Nephron progenitor cell (in vitro differentiated cells): ENCODE measurements around the gene QSER1.
"Not testable (repeated sequence)": the region's sequence is repeated elsewhere in the genome, so short reads cannot be mapped to it uniquely, and the experiment has no call there.

Source experiments
- DNase-seq: peaks from one replicate; pipeline ENCODE4 v3.0.0; 2021
- H3K27ac Mint-ChIP-seq: 2 replicates; pipeline ENCODE4 v1.8.0; 2021; ENCODE audit warnings: mild to moderate bottlenecking, moderate library complexity, mixed read lengths
- H3K27me3 Mint-ChIP-seq: 2 replicates; pipeline ENCODE4 v1.8.0; 2021; ENCODE audit warnings: mild to moderate bottlenecking, low read depth, mixed read lengths; ENCODE audit not compliant: poor library complexity
- H3K36me3 Mint-ChIP-seq: 2 replicates; pipeline ENCODE4 v1.8.0; 2021; ENCODE audit warnings: low read depth, mixed read lengths
- H3K4me1 Mint-ChIP-seq: 2 replicates; pipeline ENCODE4 v1.8.0; 2021; ENCODE audit warnings: mixed read lengths
- H3K4me3 Mint-ChIP-seq: 2 replicates; pipeline ENCODE4 v1.8.0; 2021; ENCODE audit warnings: mild to moderate bottlenecking, moderate library complexity, mixed read lengths
- H3K9me3 Mint-ChIP-seq: 2 replicates; pipeline ENCODE4 v1.8.0; 2021; ENCODE audit warnings: mild to moderate bottlenecking, moderate library complexity, mixed read lengths
- CTCF ChIP-seq: fragments of 200-600 bp; sonication (generic); IDR thresholded peaks from 2 replicates; pipeline ENCODE4 v1.5.0; 2021; ENCODE audit warnings: antibody characterized with exemption

The QSER1 gene

GRCh38 chr11:33021501-33021900, 128.9 kb downstream of the QSER1 start:
- H3K4me1 Mint-ChIP-seq, result peaks cover 30% of the 10 kb centered on the region
- H3K36me3 Mint-ChIP-seq, result no peaks in the 10 kb centered on the region
- no peaks in the 10 kb centered on the region for H3K9me3 Mint-ChIP-seq
- no peak overlapping the region for H3K4me3 Mint-ChIP-seq
- no peak for DNase-seq
- H3K27ac Mint-ChIP-seq, result no peak overlapping the region
- peaks cover 8% of the 10 kb centered on the region for H3K27me3 Mint-ChIP-seq
- no peak for TF ChIP-seq CTCF

- Mint-ChIP-seq H3K4me3 (no peak overlapping the region), H3K27ac (no peak overlapping the region), H3K36me3 (no peaks in the 10 kb centered on the region), H3K27me3 (peaks cover 5% of the 10 kb centered on the region), H3K9me3 (no peaks in the 10 kb centered on the region), H3K4me1 (peaks cover 25% of the 10 kb centered on the region)
- DNase-seq, result no peak
- TF ChIP-seq CTCF, result no peak
Measured at GRCh38 chr11:33021937-33022336, 129.3 kb downstream of the QSER1 start.

GRCh38 chr11:33025339-33025722, 132.7 kb downstream of the QSER1 start:
- no peak overlapping the region for H3K4me3 Mint-ChIP-seq
- no peak for DNase-seq
- peaks cover 6% of the 10 kb centered on the region for H3K4me1 Mint-ChIP-seq
- H3K27me3 Mint-ChIP-seq, result peaks cover 3% of the 10 kb centered on the region
- H3K9me3 Mint-ChIP-seq, result no peaks in the 10 kb centered on the region
- no peak for TF ChIP-seq CTCF
- no peak overlapping the region for H3K27ac Mint-ChIP-seq
- peaks cover 4% of the 10 kb centered on the region for H3K36me3 Mint-ChIP-seq

- Mint-ChIP-seq H3K36me3 (peaks cover 18% of the 10 kb centered on the region), H3K27me3 (peaks cover 3% of the 10 kb centered on the region), H3K4me1 (peaks cover 6% of the 10 kb centered on the region), H3K4me3 (no peak overlapping the region), H3K27ac (no peak overlapping the region), H3K9me3 (no peaks in the 10 kb centered on the region)
- no peak for DNase-seq
- TF ChIP-seq CTCF, result no peak
Measured at GRCh38 chr11:33027233-33027632, 134.6 kb downstream of the QSER1 start.

- DNase-seq, result no peak
- no peaks in the 10 kb centered on the region for H3K9me3 Mint-ChIP-seq
- peaks cover 6% of the 10 kb centered on the region for H3K4me1 Mint-ChIP-seq
- H3K36me3 Mint-ChIP-seq, result peaks cover 22% of the 10 kb centered on the region
- TF ChIP-seq CTCF, result no peak
- no peak overlapping the region for H3K27ac Mint-ChIP-seq
- H3K4me3 Mint-ChIP-seq, result no peak overlapping the region
- H3K27me3 Mint-ChIP-seq, result peaks cover 3% of the 10 kb centered on the region
Measured at GRCh38 chr11:33027846-33028536, 135.4 kb downstream of the QSER1 start.

- Mint-ChIP-seq H3K9me3 (no peaks in the 10 kb centered on the region), H3K4me3 (no peak overlapping the region), H3K27ac (no peak overlapping the region), H3K36me3 (peaks cover 25% of the 10 kb centered on the region), H3K4me1 (peaks cover 6% of the 10 kb centered on the region), H3K27me3 (peaks cover 3% of the 10 kb centered on the region)
- no peak for DNase-seq
- TF ChIP-seq CTCF, result no peak
Measured at GRCh38 chr11:33028537-33028914, 135.9 kb downstream of the QSER1 start.

GRCh38 chr11:33029218-33029617, 136.6 kb downstream of the QSER1 start:
- DNase-seq, H3K9me3 Mint-ChIP-seq, H3K27me3 Mint-ChIP-seq, H3K4me1 Mint-ChIP-seq, H3K27ac Mint-ChIP-seq, H3K4me3 Mint-ChIP-seq: not testable (repeated sequence)
- H3K36me3 Mint-ChIP-seq, result peaks cover 25% of the 10 kb centered on the region
